ENCODE data around the gene GBE1.

- TF ChIP-seq, protein P1, sequence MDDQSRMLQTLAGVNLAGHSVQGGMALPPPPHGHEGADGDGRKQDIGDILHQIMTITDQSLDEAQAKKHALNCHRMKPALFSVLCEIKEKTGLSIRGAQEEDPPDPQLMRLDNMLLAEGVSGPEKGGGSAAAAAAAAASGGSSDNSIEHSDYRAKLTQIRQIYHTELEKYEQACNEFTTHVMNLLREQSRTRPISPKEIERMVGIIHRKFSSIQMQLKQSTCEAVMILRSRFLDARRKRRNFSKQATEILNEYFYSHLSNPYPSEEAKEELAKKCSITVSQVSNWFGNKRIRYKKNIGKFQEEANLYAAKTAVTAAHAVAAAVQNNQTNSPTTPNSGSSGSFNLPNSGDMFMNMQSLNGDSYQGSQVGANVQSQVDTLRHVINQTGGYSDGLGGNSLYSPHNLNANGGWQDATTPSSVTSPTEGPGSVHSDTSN (IDR thresholded peaks at IDR 0.05) = no peak
- no peak for TF ChIP-seq YY1 (IDR thresholded peaks at IDR 0.05; ENCODE audit: low read depth)
- TF ChIP-seq MXI1 (IDR thresholded peaks at IDR 0.05; ENCODE audit: low read depth, low read length) = no peak
- TF ChIP-seq REST (IDR thresholded peaks at IDR 0.05; ENCODE audit: low read depth, low read length) = no peak
- TF ChIP-seq, protein P2, sequence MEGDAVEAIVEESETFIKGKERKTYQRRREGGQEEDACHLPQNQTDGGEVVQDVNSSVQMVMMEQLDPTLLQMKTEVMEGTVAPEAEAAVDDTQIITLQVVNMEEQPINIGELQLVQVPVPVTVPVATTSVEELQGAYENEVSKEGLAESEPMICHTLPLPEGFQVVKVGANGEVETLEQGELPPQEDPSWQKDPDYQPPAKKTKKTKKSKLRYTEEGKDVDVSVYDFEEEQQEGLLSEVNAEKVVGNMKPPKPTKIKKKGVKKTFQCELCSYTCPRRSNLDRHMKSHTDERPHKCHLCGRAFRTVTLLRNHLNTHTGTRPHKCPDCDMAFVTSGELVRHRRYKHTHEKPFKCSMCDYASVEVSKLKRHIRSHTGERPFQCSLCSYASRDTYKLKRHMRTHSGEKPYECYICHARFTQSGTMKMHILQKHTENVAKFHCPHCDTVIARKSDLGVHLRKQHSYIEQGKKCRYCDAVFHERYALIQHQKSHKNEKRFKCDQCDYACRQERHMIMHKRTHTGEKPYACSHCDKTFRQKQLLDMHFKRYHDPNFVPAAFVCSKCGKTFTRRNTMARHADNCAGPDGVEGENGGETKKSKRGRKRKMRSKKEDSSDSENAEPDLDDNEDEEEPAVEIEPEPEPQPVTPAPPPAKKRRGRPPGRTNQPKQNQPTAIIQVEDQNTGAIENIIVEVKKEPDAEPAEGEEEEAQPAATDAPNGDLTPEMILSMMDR (IDR thresholded peaks at IDR 0.05) = no peak
- TF ChIP-seq TCF12 (IDR thresholded peaks at IDR 0.05) = no peak
- no peak for TF ChIP-seq TAF1 (IDR thresholded peaks at IDR 0.05; ENCODE audit: borderline replicate concordance, low read depth, low read length)
- TF ChIP-seq RXRA (IDR thresholded peaks at IDR 0.05; ENCODE audit: borderline replicate concordance, low read depth) = no peak
- no peak for TF ChIP-seq IRF3 (IDR thresholded peaks at IDR 0.05; ENCODE audit: low read depth, low read length)
- no peak for TF ChIP-seq POLR2AphosphoS5 (IDR thresholded peaks at IDR 0.05; ENCODE audit: low read depth, low read length)
These were observed 28.8 kb downstream of the GBE1 start for GRCh38 chr3:81732642-81733041.
